AG10803 (cell line): ENCODE data around the gene SNX14.
"Not testable (repeated sequence)": the region's sequence is repeated elsewhere in the genome, so short reads cannot be mapped to it uniquely, and the experiment has no call there.

ENCODE experiments used
- DNase-seq: peaks from one replicate; pipeline ENCODE4 v3.0.0; 2010; ENCODE audit warnings: low read depth
- H3K4me3 ChIP-seq: 2 replicates; pipeline ENCODE4 v1.5.1; 2011; ENCODE audit warnings: mild to moderate bottlenecking, low read length, control low read depth
- CTCF ChIP-seq: conservative IDR thresholded peaks from 2 replicates; pipeline ENCODE4 v1.5.1; 2011; ENCODE audit warnings: mild to moderate bottlenecking, low read length, control low read depth, inconsistent platforms

The SNX14 gene

DNA sequence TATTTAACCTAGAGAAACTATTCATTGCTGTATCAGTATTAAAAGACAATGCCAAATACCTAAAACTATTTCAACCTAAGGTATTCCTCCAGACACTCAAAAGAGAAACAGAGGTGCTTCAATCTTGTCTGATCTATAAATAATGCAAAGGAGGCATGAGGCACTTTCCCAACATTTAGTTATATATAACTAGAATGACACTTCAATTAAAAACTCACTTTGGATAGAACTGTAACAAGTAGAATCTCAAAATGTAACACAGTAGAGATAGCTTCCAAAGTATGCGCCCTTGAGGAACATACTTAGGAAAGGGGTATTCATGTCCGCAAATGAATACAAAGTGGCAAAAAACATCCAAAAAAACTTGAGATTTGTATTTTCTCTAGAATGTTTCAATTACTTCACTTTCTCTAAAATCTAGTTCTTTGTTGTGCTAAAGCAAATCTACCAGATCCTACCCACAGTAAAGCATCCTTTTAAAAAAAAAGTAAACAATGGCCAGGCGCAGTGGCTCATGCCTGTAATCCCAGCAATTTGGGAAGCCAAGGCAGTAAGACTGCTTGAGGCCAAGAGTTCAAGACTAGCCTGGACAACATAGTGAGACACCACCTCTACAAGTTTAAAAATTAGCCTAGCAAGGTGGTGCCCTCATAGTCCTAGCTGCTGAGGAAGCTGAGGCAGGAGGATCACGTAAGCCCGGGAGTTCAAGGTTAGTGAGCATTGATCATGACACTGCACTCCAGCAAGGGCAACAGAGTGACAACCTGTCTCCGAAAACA is 38.7 kb upstream of the SNX14 start:
- TF ChIP-seq CTCF: no peak
- no peak overlapping the region for H3K4me3 ChIP-seq
- DNase-seq: no peak

- DNase-seq: peak; percentile 20
These were observed 37.5 kb upstream of the SNX14 start for GRCh38 chr6:85631117-85631516.

GRCh38 chr6:85628353-85628752 is 34.7 kb upstream of the SNX14 start:
- H3K4me3 ChIP-seq: no peak overlapping the region
- no peak for DNase-seq
- no peak for TF ChIP-seq CTCF

More at GRCh38 chr6:85631117-85631516, 37.5 kb upstream of the SNX14 start:
- H3K4me3 ChIP-seq: not testable (repeated sequence)

DNA sequence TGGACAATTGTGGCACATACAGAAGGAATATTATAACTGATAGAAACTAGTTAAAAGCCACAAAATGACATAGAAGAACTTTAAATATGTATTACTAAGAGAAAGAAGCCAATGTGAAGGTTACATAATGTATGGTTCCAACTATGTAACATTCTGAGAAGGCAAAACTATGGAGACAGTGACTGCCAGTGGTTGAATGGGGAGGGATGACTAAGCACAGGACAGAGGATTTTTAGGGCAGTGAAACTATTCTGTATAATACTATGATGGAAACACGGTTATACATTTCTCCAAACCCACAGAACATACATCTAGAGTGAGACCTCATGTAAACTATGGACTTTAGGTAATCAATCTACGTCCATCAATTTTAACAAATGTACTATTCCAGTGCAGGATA is 26.6 kb upstream of the SNX14 start:
- TF ChIP-seq CTCF: no peak
- DNase-seq: peak; percentile 29
- H3K4me3 ChIP-seq: no peak overlapping the region

- H3K4me3 ChIP-seq: no peak overlapping the region
- DNase-seq: no peak
- TF ChIP-seq CTCF: no peak
These were observed 21.1 kb upstream of the SNX14 start for GRCh38 chr6:85614780-85615179.

DNA sequence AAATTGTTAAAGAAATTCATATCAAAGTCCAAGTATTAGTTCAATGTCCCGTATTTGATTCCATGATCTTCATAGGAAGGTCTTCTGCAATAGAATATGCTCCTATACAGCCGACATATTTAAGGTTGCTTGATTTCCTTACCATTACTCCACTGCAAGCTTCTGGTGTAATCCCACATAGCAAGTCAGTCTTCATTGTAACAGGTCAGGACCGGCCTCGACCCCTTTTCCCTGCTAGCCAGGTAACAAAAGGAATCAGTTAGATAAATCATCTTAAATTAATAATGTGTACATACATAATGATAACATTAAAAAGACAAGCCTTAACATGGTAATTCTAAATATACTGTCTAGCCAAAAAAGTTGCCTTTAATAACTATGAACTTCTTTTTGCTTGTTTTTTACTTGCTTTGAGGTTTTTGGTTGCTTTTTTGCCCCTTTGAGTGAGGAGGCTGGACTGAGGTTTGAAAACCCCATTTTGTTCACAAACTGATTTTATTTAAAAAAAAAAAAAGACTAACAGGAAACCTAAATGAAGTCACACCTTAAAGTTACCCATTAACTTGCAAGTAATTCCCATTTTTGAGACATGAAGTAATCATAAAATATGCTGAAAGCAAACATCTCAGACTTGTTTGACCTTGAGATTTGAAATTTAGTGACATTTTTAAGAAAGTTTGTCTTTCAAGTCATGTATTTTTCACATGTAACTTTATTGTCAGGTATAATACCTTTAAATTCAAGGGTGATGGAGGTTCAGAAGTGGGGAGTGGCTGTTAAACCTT is 19.2 kb upstream of the SNX14 start:
- no peak overlapping the region for H3K4me3 ChIP-seq
- DNase-seq: no peak
- TF ChIP-seq CTCF: no peak

- no peak for TF ChIP-seq CTCF
- H3K4me3 ChIP-seq: no peak overlapping the region
- no peak for DNase-seq
These were observed 16.7 kb upstream of the SNX14 start for GRCh38 chr6:85610182-85610895.
